Upper lobe of left lung (tissue), 4 donors: ENCODE measurements around the gene TRIM41.

Experiments used
- EP300 ChIP-seq, 4 donors: sonication (generic); formaldehyde crosslinking; IDR thresholded peaks; one replicate each; pipeline ENCODE4 v1.5.1; 2017; ENCODE audit warnings: antibody characterized with exemption in 4 of 4, control low read depth in 2 of 4
- TF ChIP-seq, protein P1 (sequence below), 6 experiments: fragments of 450-650 bp in 4 of 6; fragments of 200-600 bp in 2 of 6; sonication (generic) in 2 of 6; IDR thresholded peaks; one replicate each; pipeline ENCODE4 v1.5.1; 2016 to 2019; ENCODE audit warnings: antibody characterized with exemption in 6 of 6

DNA sequence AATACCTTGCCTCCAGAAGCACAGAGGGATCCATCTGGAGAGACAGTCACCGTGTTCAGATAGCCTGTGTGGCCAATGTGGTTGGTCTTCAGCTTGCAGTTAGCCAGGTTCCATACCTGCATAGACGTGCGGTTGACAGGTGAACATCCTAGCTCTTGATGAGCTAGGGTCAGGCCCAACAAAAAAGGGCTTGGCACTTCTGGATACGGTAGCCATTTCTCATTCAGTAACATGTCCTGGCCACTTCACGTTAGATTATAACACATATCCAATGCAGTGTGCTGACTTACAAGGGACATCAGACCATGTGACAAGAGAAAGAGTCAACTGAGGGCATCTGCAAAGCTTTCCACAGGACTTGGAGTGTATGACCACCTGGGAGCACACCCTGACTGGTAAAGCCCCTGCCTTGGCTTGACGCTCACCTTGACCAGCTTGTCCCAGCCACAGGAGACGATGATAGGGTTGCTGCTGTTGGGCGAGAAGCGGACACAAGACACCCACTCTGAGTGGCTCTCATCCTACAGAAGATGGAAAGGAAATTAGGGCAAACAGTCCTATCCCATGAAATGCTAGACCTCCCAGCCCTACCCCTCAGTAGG is 16.1 kb downstream of the TRIM41 start:
- no peak for TF ChIP-seq EP300 (IDR thresholded peaks at IDR 0.05)
- TF ChIP-seq, protein P1, sequence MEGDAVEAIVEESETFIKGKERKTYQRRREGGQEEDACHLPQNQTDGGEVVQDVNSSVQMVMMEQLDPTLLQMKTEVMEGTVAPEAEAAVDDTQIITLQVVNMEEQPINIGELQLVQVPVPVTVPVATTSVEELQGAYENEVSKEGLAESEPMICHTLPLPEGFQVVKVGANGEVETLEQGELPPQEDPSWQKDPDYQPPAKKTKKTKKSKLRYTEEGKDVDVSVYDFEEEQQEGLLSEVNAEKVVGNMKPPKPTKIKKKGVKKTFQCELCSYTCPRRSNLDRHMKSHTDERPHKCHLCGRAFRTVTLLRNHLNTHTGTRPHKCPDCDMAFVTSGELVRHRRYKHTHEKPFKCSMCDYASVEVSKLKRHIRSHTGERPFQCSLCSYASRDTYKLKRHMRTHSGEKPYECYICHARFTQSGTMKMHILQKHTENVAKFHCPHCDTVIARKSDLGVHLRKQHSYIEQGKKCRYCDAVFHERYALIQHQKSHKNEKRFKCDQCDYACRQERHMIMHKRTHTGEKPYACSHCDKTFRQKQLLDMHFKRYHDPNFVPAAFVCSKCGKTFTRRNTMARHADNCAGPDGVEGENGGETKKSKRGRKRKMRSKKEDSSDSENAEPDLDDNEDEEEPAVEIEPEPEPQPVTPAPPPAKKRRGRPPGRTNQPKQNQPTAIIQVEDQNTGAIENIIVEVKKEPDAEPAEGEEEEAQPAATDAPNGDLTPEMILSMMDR (IDR thresholded peaks at IDR 0.05): no peak
